HCT116 (cell line): ENCODE results near the gene FMN1. TPM values are rescaled to one million over a fixed set of nuclear protein-coding genes. Genes with fewer than 3 reads are reported as not detected.

Experiments used
- ATAC-seq: fragments of 200-7000 bp; cut with Tn5 transposase; 2 replicates; pipeline ENCODE4 v1.9.1; 2020; ENCODE audit warnings: mild to moderate bottlenecking, moderate library complexity
- BruUV-seq: library from RNA; stranded (reverse); fragments of 400-500 nt; replicated peaks from 2 replicates; lab custom pipeline; 2021; lab: Mats Ljungman, UMichigan
- CTCF ChIA-PET: fragments of 300-600 bp; sonication (Branson Sonifier 250); formaldehyde crosslinking; loops from one replicate; lab custom pipeline; 2021; ENCODE audit warnings: antibody characterized with exemption; lab: Charles Lee
- POLR2A ChIA-PET: fragments of 300-600, 350-600 bp; sonication (Branson Sonifier 250); formaldehyde crosslinking; loops from one replicate; lab custom pipeline; 2021; ENCODE audit warnings: antibody characterized with exemption; lab: Charles Lee
- RAD21 ChIA-PET, 2 experiments: fragments of 300-600 bp; sonication (Branson Sonifier 250); formaldehyde crosslinking; loops; one replicate each; lab custom pipeline; 2023; ENCODE audit warnings: low total read pairs in 2 of 2; ENCODE audit not compliant: uncharacterized antibody in 2 of 2, unreplicated experiment in 2 of 2, low non-redundant PET in 1 of 2; lab: Charles Lee
- DNase-seq: peaks from one replicate; pipeline ENCODE4 v3.0.0-alpha.2; 2010; ENCODE audit warnings: low read depth, low spot score
- H2AFZ ChIP-seq: fragments of 200-600 bp; shearing (Covaris generic), sonication (generic); 2 replicates; pipeline ENCODE4 v1.6.1; 2017; ENCODE audit warnings: low read depth, mixed run types, mixed read lengths, antibody characterized with exemption, low read length; ENCODE audit not compliant: poor library complexity, severe bottlenecking
- H3K27ac ChIP-seq: 2 replicates; pipeline ENCODE4 v1.5.1; 2012; ENCODE audit warnings: low read depth, low read length
- H3K27me3 ChIP-seq: fragments of 200-600 bp; sonication (generic); 2 replicates; pipeline ENCODE4 v1.6.1; 2016; ENCODE audit warnings: mixed run types, low read length, mixed read lengths; ENCODE audit not compliant: insufficient read depth
- H3K36me3 ChIP-seq, 2 experiments: fragments of 200-500 bp in 1 of 2; fragments of 200-600 bp in 1 of 2; sonication (Bioruptor generic) in 1 of 2; sonication (generic) in 1 of 2; 2 replicates each; pipeline versions ENCODE4 v1.5.1 to v1.6.1; 2014 to 2016; ENCODE audit warnings: low read length in 2 of 2, inconsistent platforms in 1 of 2, mixed read lengths in 1 of 2, mixed run types in 1 of 2; ENCODE audit not compliant: insufficient read depth in 2 of 2, control insufficient read depth in 1 of 2
- H3K4me1 ChIP-seq, 2 experiments: fragments of 200-600 bp in 1 of 2; sonication (generic) in 1 of 2; 2 replicates each; pipeline versions ENCODE4 v1.5.1 to v1.6.1; 2012 to 2017; ENCODE audit warnings: low read length in 2 of 2, inconsistent platforms in 1 of 2, mild to moderate bottlenecking in 1 of 2, mixed read lengths in 1 of 2, mixed run types in 1 of 2, moderate library complexity in 1 of 2; ENCODE audit not compliant: insufficient read depth in 2 of 2, control insufficient read depth in 1 of 2
- H3K4me2 ChIP-seq: fragments of 200-600 bp; sonication (generic); 2 replicates; pipeline ENCODE4 v1.6.1; 2017; ENCODE audit warnings: mixed run types, low read length, mixed read lengths
- H3K4me3 ChIP-seq, 2 experiments: fragments of 200-600 bp in 1 of 2; sonication (generic) in 1 of 2; replicated peaks in 1 of 2; 2 replicates each; pipeline ENCODE4 v1.5.1; 2011 to 2016; ENCODE audit warnings: low read length in 2 of 2, control low read depth in 1 of 2, low read depth in 1 of 2, mild to moderate bottlenecking in 1 of 2, mixed read lengths in 1 of 2, mixed run types in 1 of 2
- H3K79me2 ChIP-seq: fragments of 200-600 bp; sonication (generic); 2 replicates; pipeline ENCODE4 v1.6.1; 2017; ENCODE audit warnings: mild to moderate bottlenecking, mixed run types, low read length, moderate library complexity, mixed read lengths; ENCODE audit not compliant: insufficient read depth
- H3K9ac ChIP-seq: fragments of 200-600 bp; sonication (generic); 2 replicates; pipeline ENCODE4 v1.6.1; 2016; ENCODE audit warnings: low read length, mixed read lengths
- H3K9me2 ChIP-seq: fragments of 200-600 bp; sonication (generic), shearing (Covaris generic); 2 replicates; pipeline ENCODE4 v1.6.1; 2017; ENCODE audit warnings: mixed run types, mild to moderate bottlenecking, moderate library complexity; ENCODE audit not compliant: insufficient read depth
- H3K9me3 ChIP-seq, 2 experiments: fragments of 200-500 bp in 1 of 2; fragments of 200-600 bp in 1 of 2; sonication (Bioruptor generic) in 1 of 2; sonication (generic) in 1 of 2; 2 replicates each; pipeline ENCODE4 v1.6.1; 2014 to 2017; ENCODE audit warnings: low read length in 2 of 2, mixed read lengths in 2 of 2, inconsistent platforms in 1 of 2, low read depth in 1 of 2, mild to moderate bottlenecking in 1 of 2, mixed run types in 1 of 2, moderate library complexity in 1 of 2; ENCODE audit not compliant: control insufficient read depth in 1 of 2, insufficient read depth in 1 of 2
- H4K20me1 ChIP-seq: fragments of 200-600 bp; sonication (generic), shearing (Covaris generic); 2 replicates; pipeline ENCODE4 v1.6.1; 2017; ENCODE audit warnings: mixed run types, mild to moderate bottlenecking, moderate library complexity; ENCODE audit not compliant: insufficient read depth
- ATF3 ChIP-seq: IDR thresholded peaks from 2 replicates; pipeline ENCODE4 v1.6.1; 2012
- CBX3 ChIP-seq: IDR thresholded peaks from 2 replicates; pipeline ENCODE4 v1.6.1; 2012; ENCODE audit warnings: low read depth
- CEBPB ChIP-seq: IDR thresholded peaks from 2 replicates; pipeline ENCODE4 v1.6.1; 2012; ENCODE audit warnings: low read depth
- CTCF ChIP-seq, 3 experiments: fragments of 200-600 bp in 1 of 3; sonication (generic) in 1 of 3; IDR thresholded peaks in 2 of 3; conservative IDR thresholded peaks in 1 of 3; 2 replicates each; pipeline ENCODE4 v1.5.1; 2012 to 2017; ENCODE audit warnings: low read depth in 2 of 3, low read length in 2 of 3, antibody characterized with exemption in 1 of 3, borderline replicate concordance in 1 of 3, control low read depth in 1 of 3, mild to moderate bottlenecking in 1 of 3, mixed read lengths in 1 of 3, mixed run types in 1 of 3, moderate library complexity in 1 of 3; ENCODE audit not compliant: insufficient read depth in 1 of 3
- EGR1 ChIP-seq: IDR thresholded peaks from 2 replicates; pipeline ENCODE4 v1.6.1; 2012; ENCODE audit warnings: low read depth
- ELF1 ChIP-seq: IDR thresholded peaks from 2 replicates; pipeline ENCODE4 v1.6.1; 2012; ENCODE audit warnings: low read depth, borderline replicate concordance
- EZH2 ChIP-seq: fragments of 200-600 bp; sonication (generic); IDR thresholded peaks from 2 replicates; pipeline ENCODE4 v1.6.1; 2017; ENCODE audit warnings: antibody characterized with exemption, mixed run types
- EZH2phosphoT487 ChIP-seq: fragments of 200-600 bp; IDR thresholded peaks from 2 replicates; pipeline ENCODE4 v1.6.1; 2018; ENCODE audit warnings: antibody characterized with exemption, borderline replicate concordance
- FOSL1 ChIP-seq: IDR thresholded peaks from 2 replicates; pipeline ENCODE4 v1.6.1; 2012; ENCODE audit warnings: low read depth
- JUND ChIP-seq: IDR thresholded peaks from 2 replicates; pipeline ENCODE4 v1.6.1; 2012
- MAX ChIP-seq: IDR thresholded peaks from 2 replicates; pipeline ENCODE4 v1.6.1; 2012
- POLR2A ChIP-seq: IDR thresholded peaks from 2 replicates; pipeline ENCODE4 v1.7.0; 2011; ENCODE audit warnings: borderline replicate concordance; ENCODE audit not compliant: insufficient read depth, insufficient read length; ENCODE audit errors: extremely low read depth
- POLR2AphosphoS5 ChIP-seq: IDR thresholded peaks from 2 replicates; pipeline ENCODE4 v1.6.1; 2011; ENCODE audit warnings: mild to moderate bottlenecking, low read depth, low read length, moderate library complexity
- REST ChIP-seq: IDR thresholded peaks from 2 replicates; pipeline ENCODE4 v1.6.1; 2012; ENCODE audit warnings: low read depth
- SIN3A ChIP-seq: IDR thresholded peaks from 2 replicates; pipeline ENCODE4 v1.6.1; 2012; ENCODE audit warnings: low read depth
- SRF ChIP-seq: IDR thresholded peaks from 2 replicates; pipeline ENCODE4 v1.6.1; 2012; ENCODE audit warnings: low read depth
- TCF7L2 ChIP-seq: IDR thresholded peaks from 2 replicates; pipeline ENCODE4 v1.7.0; 2011; ENCODE audit warnings: borderline replicate concordance, inconsistent platforms; ENCODE audit not compliant: insufficient read depth, insufficient read length; ENCODE audit errors: extremely low read depth
- YY1 ChIP-seq: IDR thresholded peaks from 2 replicates; pipeline ENCODE4 v1.6.1; 2011; ENCODE audit warnings: low read length, low read depth, moderate library complexity, mild to moderate bottlenecking; ENCODE audit not compliant: insufficient replicate concordance; ENCODE audit errors: extremely low read depth
- ZFX ChIP-seq: fragments of 450-650 bp; IDR thresholded peaks from 2 replicates; pipeline ENCODE4 v1.6.1; 2017
- ZNF274 ChIP-seq: fragments of 200-500 bp; sonication (Bioruptor generic); IDR thresholded peaks from 2 replicates; pipeline ENCODE4 v1.6.1; 2014; ENCODE audit warnings: mild to moderate bottlenecking, low read depth, low read length, inconsistent platforms
- intact Hi-C: fragments of 100-400 bp; cut with micrococcal nuclease; formaldehyde crosslinking; loops from 2 replicates; pipeline ENCODE4 v1.10.0; 2022
- total RNA-seq: library from RNA; stranded (reverse); gene quantifications from one replicate; pipeline ENCODE4 v1.2.1, GENCODE V29; 2021; ENCODE audit not compliant: unreplicated experiment

The FMN1 gene
- total RNA-seq, 1 experiment from 2014 or later = 0.39 TPM

- no peaks in the 10 kb centered on the region for H3K9me2 ChIP-seq
These were observed 68.5 kb downstream of the FMN1 start for GRCh38 chr15:33125894-33126537.

More at GRCh38 chr15:33125894-33126537, 68.5 kb downstream of the FMN1 start:
- H3K36me3 ChIP-seq = no peaks in the 10 kb centered on the region
- peak overlapping the region in 1 of 2 experiments; percentile 21; a peak in 1 of 4 replicates for H3K4me3 ChIP-seq
- RAD21 ChIA-PET = interaction anchor here in 1 of 2 experiments (0.6 kb wide), 1 partner anchor 124 kb away, joined by 6 read pairs; no protein-coding TSS in a partner anchor
- intact Hi-C loops = no loop called here
- no peaks in the 10 kb centered on the region for H3K27me3 ChIP-seq
- no peak for TF ChIP-seq FOSL1
- TF ChIP-seq SIN3A = no peak
- no peak for TF ChIP-seq JUND
- no peak for TF ChIP-seq YY1
- no peak for TF ChIP-seq MAX
- no peak for TF ChIP-seq ELF1
- no peak for TF ChIP-seq POLR2A
- no peak for TF ChIP-seq CEBPB
- no peak for TF ChIP-seq CTCF (IDR thresholded peaks at IDR 0.05 in 2 of 3, conservative IDR thresholded peaks at IDR 0.05 in 1 of 3; ENCODE audit: borderline replicate concordance in 1 of 3, insufficient read depth in 1 of 3, low read depth in 2 of 3, low read length in 2 of 3)
- TF ChIP-seq EGR1 = no peak
- no peak for TF ChIP-seq ZFX
- no peak for TF ChIP-seq EZH2
- TF ChIP-seq ATF3 = no peak
- no peak for TF ChIP-seq EZH2phosphoT487
- no peak for TF ChIP-seq CBX3
- no peak for TF ChIP-seq ZNF274
- no peak for TF ChIP-seq SRF
- TF ChIP-seq TCF7L2 = no peak
- TF ChIP-seq POLR2AphosphoS5 = no peak
- no peak for TF ChIP-seq REST
- TF ChIP-seq, all 23 proteins: peak for 0
- DNase-seq (no peak), ATAC-seq (peak; percentile 54)
- H2AFZ ChIP-seq = peak overlapping the region; percentile 82
- BruUV-seq = no TSS peak
- CTCF ChIA-PET = no interaction called here
- no peaks in the 10 kb centered on the region for H4K20me1 ChIP-seq
- H3K9ac ChIP-seq = no peak overlapping the region
- POLR2A ChIA-PET = interaction anchor here (0.5 kb wide), 1 partner anchor 51 kb away, joined by 3 read pairs; no protein-coding TSS in a partner anchor
- H3K27ac ChIP-seq = peak overlapping the region; percentile 56; the same call in 1 of the 2 replicates
- no peaks in the 10 kb centered on the region for H3K9me3 ChIP-seq
- H3K79me2 ChIP-seq = no peaks in the 10 kb centered on the region
- peaks cover 13 to 15% of the 10 kb centered on the region in 2 experiments for H3K4me1 ChIP-seq
- H3K4me2 ChIP-seq = peak overlapping the region; percentile 66
